Lower leg skin (tissue), 4 donors: Measurements from ENCODE around the gene PCDHGA1. TPM values are rescaled to one million over a fixed set of nuclear protein-coding genes. Genes with fewer than 3 reads are reported as not detected.

Source experiments
- DNase-seq, 2 donors: peaks; one replicate each; pipeline ENCODE4 v3.0.0-alpha.2; 2019; ENCODE audit warnings: low spot score in 2 of 2
- H3K4me3 ChIP-seq: fragments of 200-600 bp; sonication (generic); 2 replicates; pipeline ENCODE4 v1.5.1; 2017; ENCODE audit warnings: mild to moderate bottlenecking, low read depth; ENCODE audit not compliant: poor library complexity, severe bottlenecking
- POLR2A ChIP-seq, 2 donors: fragments of 450-650 bp; IDR thresholded peaks; one replicate each; pipeline ENCODE4 v1.6.1; 2016 to 2017; ENCODE audit warnings: antibody characterized with exemption in 2 of 2, mild to moderate bottlenecking in 1 of 2, moderate library complexity in 1 of 2
- WGBS, 2 donors: methylation state at CpG; one replicate each; pipeline ENCODE4 v1.1.5; 2018; 5-methylcytosine and 5-hydroxymethylcytosine counted together
- intact Hi-C: fragments of 100-400 bp; cut with DNase I; formaldehyde crosslinking; loops from one replicate; pipeline ENCODE4 v1.15.0; 2023; ENCODE audit warnings: low total_unique reads
- total RNA-seq, 4 donors: library from RNA; depleted of rRNA; stranded (reverse); fragments of >200 nt; gene quantifications; one replicate each; pipeline ENCODE4 v1.1.0, GENCODE V29; 2016
- TF ChIP-seq, protein P1 (sequence below), 3 donors: fragments of 450-650 bp; IDR thresholded peaks; one replicate each; pipeline ENCODE4 v1.5.1; 2016; ENCODE audit warnings: antibody characterized with exemption in 3 of 3, mild to moderate bottlenecking in 3 of 3, moderate library complexity in 2 of 3

PCDHGA1 gene
- total RNA-seq, 4 donors from 2014 or later: 0.52 to 0.54 (median 0.53) TPM; not detected in 1

- H3K4me3 ChIP-seq: no peak overlapping the region
- WGBS, 2 donors: 70 to 75% methylated on average over 10 of the region's 10 CpGs
- no peak for TF ChIP-seq POLR2A (IDR thresholded peaks at IDR 0.05)
- TF ChIP-seq, protein P1, sequence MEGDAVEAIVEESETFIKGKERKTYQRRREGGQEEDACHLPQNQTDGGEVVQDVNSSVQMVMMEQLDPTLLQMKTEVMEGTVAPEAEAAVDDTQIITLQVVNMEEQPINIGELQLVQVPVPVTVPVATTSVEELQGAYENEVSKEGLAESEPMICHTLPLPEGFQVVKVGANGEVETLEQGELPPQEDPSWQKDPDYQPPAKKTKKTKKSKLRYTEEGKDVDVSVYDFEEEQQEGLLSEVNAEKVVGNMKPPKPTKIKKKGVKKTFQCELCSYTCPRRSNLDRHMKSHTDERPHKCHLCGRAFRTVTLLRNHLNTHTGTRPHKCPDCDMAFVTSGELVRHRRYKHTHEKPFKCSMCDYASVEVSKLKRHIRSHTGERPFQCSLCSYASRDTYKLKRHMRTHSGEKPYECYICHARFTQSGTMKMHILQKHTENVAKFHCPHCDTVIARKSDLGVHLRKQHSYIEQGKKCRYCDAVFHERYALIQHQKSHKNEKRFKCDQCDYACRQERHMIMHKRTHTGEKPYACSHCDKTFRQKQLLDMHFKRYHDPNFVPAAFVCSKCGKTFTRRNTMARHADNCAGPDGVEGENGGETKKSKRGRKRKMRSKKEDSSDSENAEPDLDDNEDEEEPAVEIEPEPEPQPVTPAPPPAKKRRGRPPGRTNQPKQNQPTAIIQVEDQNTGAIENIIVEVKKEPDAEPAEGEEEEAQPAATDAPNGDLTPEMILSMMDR (IDR thresholded peaks at IDR 0.05): no peak
- intact Hi-C loops: no loop called here
- DNase-seq: peak in 1 of 2 donors; percentile 81
Measured at GRCh38 chr5:141493500-141494422, 163.4 kb downstream of the PCDHGA1 start.

DNA sequence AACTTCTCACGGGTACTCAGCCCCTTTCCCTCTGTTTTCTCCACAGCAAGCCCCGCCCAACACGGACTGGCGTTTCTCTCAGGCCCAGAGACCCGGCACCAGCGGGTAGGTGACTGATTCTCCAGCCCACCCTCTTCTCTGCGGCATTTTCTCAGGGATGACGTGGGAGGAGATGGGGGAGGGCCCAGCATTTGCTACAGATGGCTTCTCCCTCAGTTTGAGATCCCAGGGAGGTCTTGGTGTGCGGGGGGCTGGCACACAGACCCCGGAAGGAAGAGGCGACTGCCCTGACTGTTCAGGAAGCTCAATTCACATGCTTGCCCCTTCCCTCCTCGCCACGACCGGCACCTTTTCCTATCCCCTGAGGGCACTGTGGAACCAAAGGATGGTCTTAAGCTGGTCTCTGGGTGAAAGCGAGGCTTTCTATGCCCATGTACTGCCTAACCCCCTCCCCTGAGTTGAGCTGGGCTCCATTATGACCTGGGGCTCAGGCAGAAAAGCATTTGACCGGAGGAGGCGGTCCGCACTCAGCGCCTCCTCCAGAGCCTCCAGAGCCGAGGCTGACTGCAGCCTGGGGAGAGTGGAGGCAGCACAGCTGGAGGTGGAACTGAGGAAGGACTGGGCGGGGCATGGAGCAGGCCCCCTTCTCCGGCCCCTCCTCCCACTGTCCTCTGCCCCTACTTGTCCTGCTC is 164.6 kb downstream of the PCDHGA1 start:
- intact Hi-C loops: no loop called here
- H3K4me3 ChIP-seq: no peak overlapping the region
- peak in 1 of 2 donors; percentile 82 for DNase-seq

DNA sequence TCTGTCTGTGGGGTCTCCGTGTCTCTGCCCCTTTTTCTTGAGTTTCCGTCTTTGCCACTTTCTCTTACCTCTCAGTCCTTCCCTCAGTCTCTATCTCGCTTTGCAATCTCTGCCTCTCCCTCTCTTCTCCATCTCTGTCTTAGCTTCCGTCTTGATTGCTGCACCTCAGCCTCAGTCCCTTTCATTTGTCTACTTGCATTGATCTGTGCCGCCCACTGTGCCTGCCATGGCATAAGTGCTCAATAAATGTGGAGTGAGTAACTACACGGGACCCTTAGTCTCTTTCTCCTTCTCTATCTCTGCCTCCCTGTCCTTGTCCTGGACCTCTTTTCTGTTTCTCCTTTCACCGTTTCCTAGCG is 165.1 kb downstream of the PCDHGA1 start:
- peak in 1 of 2 donors; percentile 26 for DNase-seq
- 81 to 87% methylated on average over 8 of the region's 8 CpGs for WGBS, 2 donors
- no peak overlapping the region for H3K4me3 ChIP-seq
- intact Hi-C loops: no loop called here
- no peak for TF ChIP-seq POLR2A (IDR thresholded peaks at IDR 0.05)
- TF ChIP-seq, protein P1 (IDR thresholded peaks at IDR 0.05): no peak

More for the DNA sequence above, 164.6 kb downstream of the PCDHGA1 start:
- no peak for TF ChIP-seq POLR2A (IDR thresholded peaks at IDR 0.05)
- TF ChIP-seq, protein P1 (IDR thresholded peaks at IDR 0.05): no peak
- whole genome bisulfite sequencing, 2 donors: 70% methylated on average over 21 to 22 of the region's 22 CpGs

GRCh38 chr5:141496038-141496437 is 165.7 kb downstream of the PCDHGA1 start:
- TF ChIP-seq POLR2A (IDR thresholded peaks at IDR 0.05): no peak
- TF ChIP-seq, protein P1 (IDR thresholded peaks at IDR 0.05): no peak
- peak in 1 of 2 donors; percentile 64 for DNase-seq
- 72 to 83% methylated on average over 4 of the region's 4 CpGs for WGBS, 2 donors
- intact Hi-C loops: no loop called here
- H3K4me3 ChIP-seq: no peak overlapping the region

GRCh38 chr5:141501761-141502160 is 171.4 kb downstream of the PCDHGA1 start:
- WGBS, 2 donors: 84 to 86% methylated on average over 7 of the region's 7 CpGs
- TF ChIP-seq, protein P1 (IDR thresholded peaks at IDR 0.05): no peak
- TF ChIP-seq POLR2A (IDR thresholded peaks at IDR 0.05): no peak
- H3K4me3 ChIP-seq: no peak overlapping the region
- intact Hi-C loops: no loop called here
- DNase-seq: no peak
